GM18508 (cell line): ENCODE data around the gene GANC.
"Not testable (repeated sequence)": the region's sequence is repeated elsewhere in the genome, so short reads cannot be mapped to it uniquely, and the experiment has no call there.

Experiments used
- ATAC-seq: cut with Tn5 transposase; IDR thresholded peaks from one replicate; pipeline ENCODE4 v1.9.1; 2021; ENCODE audit warnings: moderate number of reproducible peaks; ENCODE audit not compliant: insufficient read depth, unreplicated experiment

The GANC gene

GRCh38 chr15:42282926-42283325 lies 9.9 kb downstream of the GANC start:
- no peak for ATAC-seq

DNA sequence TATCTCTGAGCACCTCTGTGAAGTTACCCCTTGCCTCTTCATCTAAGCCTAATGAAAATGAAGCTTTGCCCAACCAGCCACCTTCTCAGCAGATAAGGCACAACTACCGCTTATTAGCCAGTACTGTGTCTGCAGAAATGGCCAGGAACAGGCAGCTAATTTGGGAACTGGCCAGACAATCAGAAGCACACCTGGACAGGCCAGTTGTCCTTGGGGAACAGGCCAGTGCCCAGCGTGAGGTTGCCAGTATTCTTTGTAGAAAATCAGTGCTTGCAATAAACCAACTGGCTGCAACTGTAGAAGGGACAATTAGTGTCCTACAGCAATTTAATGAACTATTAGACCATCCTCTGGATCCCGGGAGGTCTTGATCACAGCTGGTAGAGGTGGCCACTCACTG lies 10.7 kb downstream of the GANC start:
- ATAC-seq, result no peak

DNA sequence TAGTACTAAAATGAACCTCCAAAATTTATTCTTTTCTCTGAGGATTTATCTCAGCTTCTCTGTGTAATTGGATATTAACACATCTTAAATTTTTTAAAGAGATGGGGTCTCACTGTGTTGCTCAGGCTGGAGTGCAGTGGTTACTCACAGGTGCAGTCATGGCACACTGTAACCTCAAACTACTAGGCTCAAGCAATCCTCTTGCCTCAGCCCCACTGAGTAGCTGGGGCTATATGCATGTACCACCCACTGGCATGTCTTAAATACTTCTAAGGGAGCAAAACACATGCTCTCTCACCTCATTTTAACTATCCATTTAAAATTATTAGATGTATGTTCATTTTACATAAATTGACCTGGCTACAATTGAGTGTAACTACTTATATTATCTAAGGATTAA lies 11.6 kb downstream of the GANC start:
- no peak for ATAC-seq

- no peak for ATAC-seq
Measured at GRCh38 chr15:42285034-42285433, 12.0 kb downstream of the GANC start.

DNA sequence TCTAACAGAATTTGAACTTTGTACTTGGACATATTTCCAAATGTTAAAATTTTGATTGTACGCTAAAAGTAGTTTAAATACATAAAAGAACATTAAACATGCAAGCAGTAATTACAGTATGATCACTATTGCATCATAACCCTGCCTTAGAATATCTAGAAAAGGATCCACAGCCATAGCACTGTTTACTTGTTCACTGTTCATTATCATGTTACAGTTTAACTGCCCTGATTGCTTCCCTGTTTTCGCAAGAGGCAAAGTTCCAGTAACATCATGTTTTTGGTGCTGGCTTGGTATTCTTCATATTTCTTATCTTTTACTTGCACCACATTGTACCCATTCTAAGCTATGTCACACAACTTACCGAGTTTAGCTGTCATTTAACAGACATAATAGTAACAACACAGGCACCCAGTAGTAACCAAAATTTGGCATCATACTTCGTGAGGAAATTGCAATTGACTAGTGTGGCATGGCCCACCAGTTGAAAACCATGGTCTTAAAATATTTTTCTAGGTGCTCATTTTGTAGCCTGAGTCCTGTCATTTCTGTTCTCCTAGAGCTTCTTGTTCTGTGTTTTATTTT lies 13.5 kb downstream of the GANC start:
- ATAC-seq, result no peak

GRCh38 chr15:42287931-42288330 lies 14.9 kb downstream of the GANC start:
- ATAC-seq, result no peak

GRCh38 chr15:42289166-42289565 lies 16.2 kb downstream of the GANC start:
- ATAC-seq, result no peak

DNA sequence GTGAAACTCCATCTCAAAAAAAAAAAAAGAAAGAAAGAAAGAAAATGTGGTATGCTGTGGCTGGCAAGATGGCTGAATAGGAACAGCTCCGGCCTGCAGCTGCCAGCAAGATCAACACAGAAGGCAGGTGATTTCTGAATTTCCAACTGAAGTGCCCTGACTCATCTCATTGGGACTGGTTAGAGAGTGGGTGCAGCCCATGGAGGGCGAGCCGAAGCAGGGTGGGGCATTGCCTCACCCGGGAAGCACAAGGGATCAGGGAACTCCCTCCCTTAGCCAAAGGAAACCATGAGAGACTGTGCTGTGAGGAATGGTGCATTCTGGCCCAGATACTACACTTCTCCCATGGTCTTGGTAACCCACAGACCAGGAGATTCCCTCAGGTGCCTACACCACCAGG lies 28.0 kb downstream of the GANC start:
- not testable (repeated sequence) for ATAC-seq

GRCh38 chr15:42306681-42307080 lies 33.7 kb downstream of the GANC start:
- no peak for ATAC-seq

- no peak for ATAC-seq
Measured at GRCh38 chr15:42313463-42313862, 40.5 kb downstream of the GANC start.

GRCh38 chr15:42314818-42315217 lies 41.8 kb downstream of the GANC start:
- no peak for ATAC-seq

DNA sequence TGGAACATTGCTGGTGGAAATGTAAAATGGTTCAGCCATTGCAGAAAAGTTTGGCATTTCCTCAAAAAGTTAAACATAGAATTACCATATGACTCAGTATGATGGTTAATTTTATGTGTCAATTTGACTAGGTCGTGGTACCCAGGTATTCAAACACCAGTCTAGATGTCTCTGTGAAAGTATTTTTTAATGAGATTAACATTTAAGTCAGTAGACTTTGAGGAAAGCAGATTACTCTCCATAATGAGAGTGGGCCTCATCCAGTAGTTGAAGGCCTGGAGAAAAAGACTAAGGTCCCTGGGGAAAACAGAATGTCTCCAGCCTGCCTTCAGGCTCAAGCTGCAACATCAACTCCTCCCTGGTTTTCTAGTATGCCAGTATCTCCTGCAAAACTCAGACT lies 42.5 kb downstream of the GANC start:
- no peak for ATAC-seq

DNA sequence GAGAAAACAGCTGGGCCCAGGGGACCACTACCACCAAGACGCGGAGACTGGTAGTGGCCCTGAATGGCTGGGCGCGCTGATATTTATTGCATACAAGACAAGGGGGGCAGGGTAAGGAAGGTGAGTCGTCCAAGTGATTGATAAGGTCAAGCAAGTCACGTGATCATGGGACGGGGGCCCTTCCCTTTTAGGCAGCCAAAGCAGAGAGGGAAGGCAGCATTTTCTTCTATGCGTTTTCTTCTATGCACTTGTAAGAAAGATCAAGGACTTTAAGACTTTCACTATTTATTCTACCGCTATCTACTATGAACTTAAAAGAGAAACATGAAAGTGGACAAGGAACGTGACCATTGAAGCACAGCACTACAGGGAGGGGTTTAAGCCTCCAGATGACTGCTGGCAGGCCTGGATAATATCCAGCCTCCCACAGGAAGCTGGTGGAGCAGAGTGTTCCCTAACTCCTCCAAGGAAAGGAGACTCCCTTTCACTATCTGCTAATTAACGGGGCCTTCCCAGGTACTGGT lies 43.3 kb downstream of the GANC start:
- not testable (repeated sequence) for ATAC-seq

DNA sequence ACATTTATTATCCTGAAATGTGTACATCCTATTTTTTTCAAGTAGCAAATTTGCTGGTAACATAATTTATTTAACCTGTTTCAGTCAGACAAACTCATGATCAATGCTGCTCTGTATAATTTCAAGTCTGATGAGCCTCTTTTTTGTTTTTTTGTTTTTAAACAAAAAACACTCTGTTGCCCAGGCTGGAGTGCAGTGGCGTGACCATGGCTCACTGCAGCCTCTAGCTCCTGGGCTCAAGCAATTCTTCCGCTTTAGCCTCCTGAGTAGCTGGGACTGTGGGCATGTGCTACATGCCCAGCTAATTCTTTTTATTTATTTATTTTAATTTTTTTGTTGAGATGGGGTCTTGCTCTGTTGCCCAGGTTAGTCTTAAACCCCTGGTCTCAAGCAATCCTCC lies 46.2 kb downstream of the GANC start:
- no peak for ATAC-seq

- ATAC-seq, result no peak
Measured at GRCh38 chr15:42324308-42324707, 51.3 kb downstream of the GANC start.

DNA sequence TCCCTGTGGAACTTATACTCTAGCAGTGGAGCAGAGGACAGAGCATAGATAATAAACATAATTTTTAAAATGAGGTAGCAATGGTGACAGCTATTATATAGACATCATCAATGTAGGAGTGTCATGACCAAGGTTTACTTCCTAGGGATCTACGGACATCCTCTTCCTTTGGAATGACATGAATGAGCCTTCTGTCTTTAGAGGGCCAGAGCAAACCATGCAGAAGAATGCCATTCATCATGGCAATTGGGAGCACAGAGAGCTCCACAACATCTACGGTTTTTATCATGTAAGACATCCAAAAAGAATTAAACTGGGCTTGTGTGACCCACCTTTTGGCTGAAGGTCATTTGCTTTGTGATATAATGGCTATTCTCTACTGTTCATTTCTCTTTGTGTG lies 56.2 kb downstream of the GANC start:
- ATAC-seq, result no peak

- ATAC-seq, result no peak
Measured at GRCh38 chr15:42329992-42330391, 57.0 kb downstream of the GANC start.

DNA sequence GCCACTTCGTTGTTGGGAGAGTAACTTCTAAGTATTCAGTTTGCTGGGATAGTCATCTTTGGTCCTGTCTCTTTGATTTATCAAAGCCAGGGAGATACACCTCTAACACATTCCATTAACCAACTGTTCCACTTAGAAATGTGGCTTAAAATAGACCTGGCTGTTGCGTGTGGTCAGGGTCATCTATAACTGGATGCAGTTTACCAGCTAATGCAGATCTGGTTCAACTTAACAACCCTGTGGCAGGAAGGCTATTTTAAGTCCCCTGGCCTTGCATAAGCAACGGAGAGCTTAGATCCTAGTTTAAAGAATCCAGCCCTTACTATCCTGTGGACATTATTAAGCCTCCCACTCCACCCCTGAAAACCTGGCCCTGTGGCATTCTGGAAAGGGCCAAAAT lies 58.2 kb downstream of the GANC start:
- ATAC-seq, result no peak

- ATAC-seq, result no peak
Measured at GRCh38 chr15:42332331-42332730, 59.3 kb downstream of the GANC start.

DNA sequence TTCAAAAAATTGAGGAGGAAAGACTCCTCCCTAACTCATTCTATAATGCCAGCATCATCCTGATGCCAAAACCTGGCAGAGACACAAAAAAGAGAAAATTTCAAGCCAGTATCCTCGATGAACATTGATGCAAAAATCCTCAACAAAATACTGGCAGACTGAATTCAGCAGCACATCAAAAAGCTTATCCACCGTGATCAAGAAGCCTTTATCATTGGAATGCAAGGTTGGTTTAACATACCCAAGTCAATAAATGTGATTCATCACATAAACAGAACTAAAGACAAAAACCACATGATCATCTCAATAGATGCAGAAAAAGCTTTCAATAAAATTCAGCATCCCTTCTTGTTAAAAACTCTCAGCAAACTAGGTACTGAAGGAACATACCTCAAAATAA lies 62.1 kb downstream of the GANC start:
- no peak for ATAC-seq

- ATAC-seq, result not testable (repeated sequence)
Measured at GRCh38 chr15:42336650-42337049, 63.6 kb downstream of the GANC start.

DNA sequence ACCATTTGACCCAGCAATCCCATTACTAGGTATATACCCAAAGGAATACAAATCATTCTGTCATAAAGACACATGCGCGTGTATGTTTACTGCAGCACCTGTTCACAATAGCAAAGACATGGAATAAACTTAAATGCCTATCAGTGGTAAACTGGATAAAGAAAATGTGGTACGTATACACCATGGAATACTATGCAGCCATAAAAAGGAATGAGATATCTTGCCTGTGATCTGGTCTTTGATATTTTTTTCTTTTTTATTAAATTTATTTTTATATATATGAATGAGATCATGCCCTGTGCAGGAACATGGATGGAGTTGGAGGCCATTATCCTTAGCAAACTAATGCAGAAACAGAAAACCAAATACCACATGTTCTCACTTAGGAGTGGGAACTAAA lies 64.1 kb downstream of the GANC start:
- ATAC-seq, result not testable (repeated sequence)

DNA sequence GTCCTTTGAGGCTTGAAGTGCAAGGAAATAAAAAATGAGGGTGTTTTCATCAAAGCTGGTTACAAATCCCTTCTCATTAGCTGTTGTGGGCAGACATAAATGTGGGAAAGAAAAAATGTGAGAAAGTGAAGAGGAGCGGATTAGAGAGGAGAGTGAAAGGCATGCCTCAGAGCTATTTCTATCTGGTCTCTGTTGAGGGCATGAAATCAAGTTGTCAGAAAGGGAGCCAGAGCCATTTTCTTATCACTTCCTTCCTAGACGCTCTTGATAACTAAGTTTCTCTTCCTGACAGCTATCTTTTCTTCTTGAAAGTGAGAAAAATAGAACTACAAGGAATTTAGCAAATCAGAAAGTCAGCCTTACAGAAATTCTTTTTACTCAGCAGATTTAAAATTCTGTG lies 65.5 kb downstream of the GANC start:
- no peak for ATAC-seq
